GM10248 (cell line): ENCODE results near the gene THEMIS2.
"Not testable (repeated sequence)": the region's sequence is repeated elsewhere in the genome, so short reads cannot be mapped to it uniquely, and the experiment has no call there.

Experiments used
- CTCF ChIA-PET: fragments of 300-600 bp; sonication (Branson Sonifier 250); formaldehyde crosslinking; extraction: SDS; loops from one replicate; lab custom pipeline; 2021; ENCODE audit warnings: antibody characterized with exemption; lab: Yijun Ruan, JAX
- POLR2A ChIA-PET: fragments of 350-650 bp; sonication (Branson Sonifier 250); formaldehyde crosslinking; extraction: SDS; loops from one replicate; lab custom pipeline; 2020; ENCODE audit warnings: antibody characterized with exemption; lab: Yijun Ruan, JAX
- DNase-seq: peaks from one replicate; pipeline ENCODE4 v3.0.0; 2012; ENCODE audit errors: extremely low spot score
- CTCF ChIP-seq: IDR thresholded peaks from 2 replicates; pipeline ENCODE4 v1.5.1; 2012; ENCODE audit warnings: mild to moderate bottlenecking, low read depth; ENCODE audit errors: extremely low read depth, missing control alignments, control extremely low read depth

The THEMIS2 gene

GRCh38 chr1:27856561-27857343, 15.6 kb upstream of the THEMIS2 start:
- DNase-seq: no peak
- POLR2A ChIA-PET: no interaction called here
- CTCF ChIA-PET: interaction anchor here (0.7 to 4.2 kb wide), 27 partner anchors 8 to 356 kb away, joined by 3 to 78 read pairs (median 6); partner anchors contain the start of gene STX12
- no peak for TF ChIP-seq CTCF

GRCh38 chr1:27857552-27857951, 14.8 kb upstream of the THEMIS2 start:
- DNase-seq, POLR2A ChIA-PET: not testable (repeated sequence)
- CTCF ChIA-PET: interaction anchor here (0.6 to 4.2 kb wide), 41 partner anchors 8 to 356 kb away, joined by 3 to 78 read pairs (median 4); partner anchors contain the start of genes PPP1R8 and STX12

GRCh38 chr1:27858072-27858948, 14.0 kb upstream of the THEMIS2 start:
- peak; percentile 99 for TF ChIP-seq CTCF
- peak; percentile 82 for DNase-seq
- POLR2A ChIA-PET: no interaction called here
- CTCF ChIA-PET: interaction anchor here (0.6 to 4.2 kb wide), 40 partner anchors 9 to 355 kb away, joined by 3 to 78 read pairs (median 4); partner anchors contain the start of genes PPP1R8 and STX12

- ChIA-PET CTCF (interaction anchor here (1.5 to 4.2 kb wide), 4 partner anchors 75 to 350 kb away, joined by 5 to 78 read pairs (median 10); no protein-coding TSS in a partner anchor), POLR2A (no interaction called here)
- TF ChIP-seq CTCF: no peak
- no peak for DNase-seq
Measured at GRCh38 chr1:27858949-27859576, 13.3 kb upstream of the THEMIS2 start.

GRCh38 chr1:27861436-27861835, 10.9 kb upstream of the THEMIS2 start:
- ChIA-PET POLR2A (no interaction called here), CTCF (interaction anchor here (1.0 kb wide), 1 partner anchor 114 kb away, joined by 3 read pairs; no protein-coding TSS in a partner anchor)

GRCh38 chr1:27862004-27862403, 10.3 kb upstream of the THEMIS2 start:
- no peak for DNase-seq
- TF ChIP-seq CTCF: no peak
- ChIA-PET POLR2A (interaction anchor here (0.6 kb wide), 1 partner anchor 13 kb away, joined by 5 read pairs; no protein-coding TSS in a partner anchor), CTCF (interaction anchor here (1.0 kb wide), 1 partner anchor 113 kb away, joined by 3 read pairs; no protein-coding TSS in a partner anchor)

More at GRCh38 chr1:27861436-27861835, 10.9 kb upstream of the THEMIS2 start:
- no peak for TF ChIP-seq CTCF
- DNase-seq: no peak
